Measurements from ENCODE around the gene SLC25A26.
"Not testable (repeated sequence)": the region's sequence is repeated elsewhere in the genome, so short reads cannot be mapped to it uniquely, and the experiment has no call there.

The SLC25A26 gene

GRCh38 chr3:66270701-66271100 lies 49.9 kb downstream of the SLC25A26 start:
- DNase-seq = peak; percentile 1

GRCh38 chr3:66271231-66271630 lies 50.4 kb downstream of the SLC25A26 start:
- no peak for DNase-seq

GRCh38 chr3:66272016-66272415 lies 51.2 kb downstream of the SLC25A26 start:
- DNase-seq = no peak

GRCh38 chr3:66274837-66275236 lies 54.0 kb downstream of the SLC25A26 start:
- DNase-seq = not testable (repeated sequence)

- DNase-seq = peak; percentile 58
Measured at GRCh38 chr3:66276705-66277274, 56.0 kb downstream of the SLC25A26 start.

- DNase-seq = no peak
Measured at GRCh38 chr3:66279168-66279567, 58.4 kb downstream of the SLC25A26 start.

- DNase-seq = no peak
Measured at GRCh38 chr3:66280304-66280703, 59.5 kb downstream of the SLC25A26 start.

GRCh38 chr3:66291922-66292321 lies 71.1 kb downstream of the SLC25A26 start:
- DNase-seq = not testable (repeated sequence)

- no peak for DNase-seq
Measured at GRCh38 chr3:66297260-66297873, 76.6 kb downstream of the SLC25A26 start.

- no peak for DNase-seq
Measured at GRCh38 chr3:66297900-66298299, 77.1 kb downstream of the SLC25A26 start.

- DNase-seq = no peak
Measured at GRCh38 chr3:66298591-66298990, 77.8 kb downstream of the SLC25A26 start.

GRCh38 chr3:66299085-66299484 lies 78.3 kb downstream of the SLC25A26 start:
- not testable (repeated sequence) for DNase-seq

GRCh38 chr3:66299891-66300290 lies 79.1 kb downstream of the SLC25A26 start:
- DNase-seq = no peak

- no peak for DNase-seq
Measured at GRCh38 chr3:66302288-66302687, 81.5 kb downstream of the SLC25A26 start.

GRCh38 chr3:66303491-66303901 lies 82.7 kb downstream of the SLC25A26 start:
- no peak for DNase-seq

GRCh38 chr3:66304293-66304692 lies 83.5 kb downstream of the SLC25A26 start:
- DNase-seq = no peak

GRCh38 chr3:66306086-66306485 lies 85.3 kb downstream of the SLC25A26 start:
- not testable (repeated sequence) for DNase-seq

- not testable (repeated sequence) for DNase-seq
Measured at GRCh38 chr3:66306991-66307390, 86.2 kb downstream of the SLC25A26 start.

GRCh38 chr3:66312039-66312438 lies 91.2 kb downstream of the SLC25A26 start:
- no peak for DNase-seq

GRCh38 chr3:66314455-66314854 lies 93.7 kb downstream of the SLC25A26 start:
- no peak for DNase-seq

- DNase-seq = no peak
Measured at GRCh38 chr3:66317750-66318376, 97.1 kb downstream of the SLC25A26 start.

- DNase-seq = no peak
Measured at GRCh38 chr3:66320390-66320789, 99.6 kb downstream of the SLC25A26 start.

- no peak for DNase-seq
Measured at GRCh38 chr3:66322436-66322835, 101.6 kb downstream of the SLC25A26 start.

- no peak for DNase-seq
Measured at GRCh38 chr3:66326340-66326739, 105.5 kb downstream of the SLC25A26 start.

Measured in DMS53 (cell line).